ENCODE results near the gene GNAS. TPM values are rescaled to one million over a fixed set of nuclear protein-coding genes. Genes with fewer than 3 reads are reported as not detected.
"Not testable (repeated sequence)": the region's sequence is repeated elsewhere in the genome, so short reads cannot be mapped to it uniquely, and the experiment has no call there.

GNAS gene
- polyA plus RNA-seq, 6 donors from 2014 or later, result 133 to 298 (median 194) TPM

- peaks cover 0 to 15% (median 10%) of the 10 kb centered on the region in 3 donors for H3K4me1 Mint-ChIP-seq
- not testable (repeated sequence) for ATAC-seq (ENCODE audit: low read depth in 2 of 2)
Observed at GRCh38 chr20:58947797-58948388, 95.4 kb downstream of the GNAS start.

GRCh38 chr20:58950603-58951002, 98.1 kb downstream of the GNAS start:
- Mint-ChIP-seq H3K4me1 (peaks cover 0 to 11% (median 10%) of the 10 kb centered on the region in 3 donors), H3K9me3 (no peaks in the 10 kb centered on the region), H3K27ac (no peak overlapping the region), H3K4me3 (peak overlapping the region in 1 of 8 donors; percentile 47), H3K27me3 (no peaks in the 10 kb centered on the region), H3K36me3 (no peaks in the 10 kb centered on the region)
- ATAC-seq (ENCODE audit: low read depth in 2 of 2) (no peak), DNase-seq (no peak)

More at GRCh38 chr20:58947797-58948388, 95.4 kb downstream of the GNAS start:
- not testable (repeated sequence) for H3K36me3 Mint-ChIP-seq, H3K27me3 Mint-ChIP-seq, H3K27ac Mint-ChIP-seq, DNase-seq, H3K9me3 Mint-ChIP-seq, H3K4me3 Mint-ChIP-seq

- H3K36me3 Mint-ChIP-seq, result no peaks in the 10 kb centered on the region
- ATAC-seq (ENCODE audit: low read depth in 2 of 2) (no peak), DNase-seq (no peak)
- H3K27ac Mint-ChIP-seq, result no peak overlapping the region
- no peak overlapping the region for H3K4me3 Mint-ChIP-seq
- peaks cover 0 to 3% (median 0%) of the 10 kb centered on the region in 3 donors for H3K4me1 Mint-ChIP-seq
- H3K9me3 Mint-ChIP-seq, result no peaks in the 10 kb centered on the region
- H3K27me3 Mint-ChIP-seq, result no peaks in the 10 kb centered on the region
Observed at GRCh38 chr20:58953050-58953449, 100.5 kb downstream of the GNAS start.

- Mint-ChIP-seq H3K4me1 (no peaks in the 10 kb centered on the region), H3K9me3 (no peaks in the 10 kb centered on the region), H3K4me3 (no peak overlapping the region), H3K27me3 (peaks cover 0 to 6% (median 0%) of the 10 kb centered on the region in 3 donors), H3K27ac (no peak overlapping the region), H3K36me3 (no peaks in the 10 kb centered on the region)
- ATAC-seq (ENCODE audit: low read depth in 2 of 2) (no peak), DNase-seq (no peak)
Observed at GRCh38 chr20:58956078-58956477, 103.6 kb downstream of the GNAS start.

GRCh38 chr20:58959652-58960051, 107.1 kb downstream of the GNAS start:
- Mint-ChIP-seq H3K27me3 (peaks cover 0 to 21% (median 0%) of the 10 kb centered on the region in 3 donors), H3K36me3 (no peaks in the 10 kb centered on the region), H3K9me3 (peaks cover 0 to 11% (median 2%) of the 10 kb centered on the region in 7 donors)

More at GRCh38 chr20:58959652-58960051, 107.1 kb downstream of the GNAS start:
- ATAC-seq (ENCODE audit: low read depth in 2 of 2) (no peak), DNase-seq (no peak)
- H3K27ac Mint-ChIP-seq, result peak overlapping the region in 1 of 6 donors; percentile 48
- no peak overlapping the region for H3K4me3 Mint-ChIP-seq
- H3K4me1 Mint-ChIP-seq, result no peaks in the 10 kb centered on the region

Other genes starting within 250 kb of the GNAS start
- gene STX16, start 201.4 kb upstream of the GNAS start, polyA plus RNA-seq (ENCODE audit: low read depth in 6 of 6), result 10 to 100 TPM; 15.7 to 35.7 (median 20.8) TPM
- 1 to 10 TPM; 4.2 to 8.4 (median 6.0) TPM for gene NPEPL1, start 159.9 kb upstream of the GNAS start, polyA plus RNA-seq (ENCODE audit: low read depth in 6 of 6)
- under 1 TPM in 1 of 6 donors, not detected in 5; 0.35 TPM for gene GNAS-AS1, start 1.8 kb upstream of the GNAS start, polyA plus RNA-seq (ENCODE audit: low read depth in 6 of 6)
- 100 to 1,000 TPM in 1 of 6 donors, 10 to 100 TPM in 5; 78.9 to 128 (median 86.2) TPM for gene NELFCD, start 128.5 kb downstream of the GNAS start, polyA plus RNA-seq (ENCODE audit: low read depth in 6 of 6)
- gene CTSZ, start 154.5 kb downstream of the GNAS start, polyA plus RNA-seq (ENCODE audit: low read depth in 6 of 6), result 10 to 100 TPM; 15.7 to 39.6 (median 25.4) TPM
- gene TUBB1, start 166.7 kb downstream of the GNAS start, polyA plus RNA-seq (ENCODE audit: low read depth in 6 of 6), result 10 to 100 TPM in 3 of 6 donors, 1 to 10 TPM in 3; 2.5 to 16.4 (median 11.0) TPM
- 100 to 1,000 TPM in 1 of 6 donors, 10 to 100 TPM in 5; 53.9 to 103 (median 75.5) TPM for gene ATP5F1E, start 179.6 kb downstream of the GNAS start, polyA plus RNA-seq (ENCODE audit: low read depth in 6 of 6)
- gene PRELID3B, start 190.1 kb downstream of the GNAS start, polyA plus RNA-seq (ENCODE audit: low read depth in 6 of 6), result 10 to 100 TPM; 34.1 to 46.0 (median 37.5) TPM

All from naive B cell (primary cell).